ENCODE results near the gene TTYH1.

GRCh38 chr19:54414156-54414555 lies 1.1 kb upstream of the TTYH1 start:
- TF ChIP-seq, protein P1, sequence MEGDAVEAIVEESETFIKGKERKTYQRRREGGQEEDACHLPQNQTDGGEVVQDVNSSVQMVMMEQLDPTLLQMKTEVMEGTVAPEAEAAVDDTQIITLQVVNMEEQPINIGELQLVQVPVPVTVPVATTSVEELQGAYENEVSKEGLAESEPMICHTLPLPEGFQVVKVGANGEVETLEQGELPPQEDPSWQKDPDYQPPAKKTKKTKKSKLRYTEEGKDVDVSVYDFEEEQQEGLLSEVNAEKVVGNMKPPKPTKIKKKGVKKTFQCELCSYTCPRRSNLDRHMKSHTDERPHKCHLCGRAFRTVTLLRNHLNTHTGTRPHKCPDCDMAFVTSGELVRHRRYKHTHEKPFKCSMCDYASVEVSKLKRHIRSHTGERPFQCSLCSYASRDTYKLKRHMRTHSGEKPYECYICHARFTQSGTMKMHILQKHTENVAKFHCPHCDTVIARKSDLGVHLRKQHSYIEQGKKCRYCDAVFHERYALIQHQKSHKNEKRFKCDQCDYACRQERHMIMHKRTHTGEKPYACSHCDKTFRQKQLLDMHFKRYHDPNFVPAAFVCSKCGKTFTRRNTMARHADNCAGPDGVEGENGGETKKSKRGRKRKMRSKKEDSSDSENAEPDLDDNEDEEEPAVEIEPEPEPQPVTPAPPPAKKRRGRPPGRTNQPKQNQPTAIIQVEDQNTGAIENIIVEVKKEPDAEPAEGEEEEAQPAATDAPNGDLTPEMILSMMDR (IDR thresholded peaks at IDR 0.05) = no peak
- TF ChIP-seq POLR2AphosphoS5 (IDR thresholded peaks at IDR 0.05) = no peak

Data from breast epithelium (tissue), 3 donors.